ENCODE data around the gene HYI. TPM values are rescaled to one million over a fixed set of nuclear protein-coding genes. Genes with fewer than 3 reads are reported as not detected.

HYI gene
- total RNA-seq, 3 donors from 2014 or later = 66.6 to 79.3 (median 70.1) TPM

DNA sequence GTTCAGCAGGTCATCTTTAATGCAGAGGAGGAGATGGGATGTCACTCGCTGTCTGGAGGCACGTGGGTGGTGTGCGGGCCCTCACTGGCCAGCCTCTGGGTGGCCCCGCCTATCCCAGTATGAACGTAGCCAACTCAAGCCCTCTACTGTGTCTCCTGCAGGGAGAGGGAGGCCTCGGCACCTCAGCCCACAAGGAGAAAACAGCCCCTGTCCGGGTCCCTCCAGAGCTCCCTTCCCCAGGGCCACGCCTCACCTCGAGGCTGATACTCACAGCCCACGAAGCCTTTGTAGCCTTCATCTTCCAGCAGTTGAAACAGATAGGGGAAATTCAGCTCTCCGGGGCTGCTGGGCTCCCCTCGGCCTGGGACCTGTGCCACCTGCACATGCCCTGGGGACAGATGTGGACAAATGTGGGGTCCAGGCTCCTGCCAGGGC is 2.6 kb downstream of the HYI start:
- H3K27ac ChIP-seq = peak overlapping the region in 1 of 2 donors; percentile 96

GRCh38 chr1:43450251-43450941 is 3.3 kb downstream of the HYI start:
- Histone ChIP-seq H3K4me3 (no peak overlapping the region), H3K4me1 (no peaks in the 10 kb centered on the region), H3K27ac (no peak overlapping the region), H3K36me3 (peaks cover 13% of the 10 kb centered on the region), H3K27me3 (no peaks in the 10 kb centered on the region), H3K9me3 (no peaks in the 10 kb centered on the region)
- DNase-seq (ENCODE audit: low spot score in 2 of 2) = peak in 1 of 2 donors; percentile 18
- TF ChIP-seq POLR2AphosphoS5 (IDR thresholded peaks at IDR 0.05) (no peak), POLR2A (IDR thresholded peaks at IDR 0.05) (no peak)
- TF ChIP-seq, protein P1, sequence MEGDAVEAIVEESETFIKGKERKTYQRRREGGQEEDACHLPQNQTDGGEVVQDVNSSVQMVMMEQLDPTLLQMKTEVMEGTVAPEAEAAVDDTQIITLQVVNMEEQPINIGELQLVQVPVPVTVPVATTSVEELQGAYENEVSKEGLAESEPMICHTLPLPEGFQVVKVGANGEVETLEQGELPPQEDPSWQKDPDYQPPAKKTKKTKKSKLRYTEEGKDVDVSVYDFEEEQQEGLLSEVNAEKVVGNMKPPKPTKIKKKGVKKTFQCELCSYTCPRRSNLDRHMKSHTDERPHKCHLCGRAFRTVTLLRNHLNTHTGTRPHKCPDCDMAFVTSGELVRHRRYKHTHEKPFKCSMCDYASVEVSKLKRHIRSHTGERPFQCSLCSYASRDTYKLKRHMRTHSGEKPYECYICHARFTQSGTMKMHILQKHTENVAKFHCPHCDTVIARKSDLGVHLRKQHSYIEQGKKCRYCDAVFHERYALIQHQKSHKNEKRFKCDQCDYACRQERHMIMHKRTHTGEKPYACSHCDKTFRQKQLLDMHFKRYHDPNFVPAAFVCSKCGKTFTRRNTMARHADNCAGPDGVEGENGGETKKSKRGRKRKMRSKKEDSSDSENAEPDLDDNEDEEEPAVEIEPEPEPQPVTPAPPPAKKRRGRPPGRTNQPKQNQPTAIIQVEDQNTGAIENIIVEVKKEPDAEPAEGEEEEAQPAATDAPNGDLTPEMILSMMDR (IDR thresholded peaks at IDR 0.05) = no peak
- intact Hi-C loops (cut with DNase I; ENCODE audit: low total_unique reads) = no loop called here

More for the DNA sequence above, 2.6 kb downstream of the HYI start:
- no peak overlapping the region for H3K4me3 ChIP-seq
- no peaks in the 10 kb centered on the region for H3K27me3 ChIP-seq
- no peaks in the 10 kb centered on the region for H3K4me1 ChIP-seq
- DNase-seq (ENCODE audit: low spot score in 2 of 2) = peak in 1 of 2 donors; percentile 15
- peaks cover 11% of the 10 kb centered on the region for H3K36me3 ChIP-seq
- no peak for TF ChIP-seq POLR2AphosphoS5 (IDR thresholded peaks at IDR 0.05)
- TF ChIP-seq, protein P1 (IDR thresholded peaks at IDR 0.05) = no peak
- no peak for TF ChIP-seq POLR2A (IDR thresholded peaks at IDR 0.05)
- no peaks in the 10 kb centered on the region for H3K9me3 ChIP-seq
- intact Hi-C loops (cut with DNase I; ENCODE audit: low total_unique reads) = no loop called here

- Histone ChIP-seq H3K9me3 (no peaks in the 10 kb centered on the region), H3K36me3 (peaks cover 13% of the 10 kb centered on the region), H3K4me1 (no peaks in the 10 kb centered on the region), H3K4me3 (no peak overlapping the region), H3K27ac (no peak overlapping the region), H3K27me3 (no peaks in the 10 kb centered on the region)
- DNase-seq (ENCODE audit: low spot score in 2 of 2) = no peak
- intact Hi-C loops (cut with DNase I; ENCODE audit: low total_unique reads) = no loop called here
- TF ChIP-seq, protein P1 (IDR thresholded peaks at IDR 0.05) = no peak
- TF ChIP-seq POLR2AphosphoS5 (IDR thresholded peaks at IDR 0.05) = no peak
- TF ChIP-seq POLR2A (IDR thresholded peaks at IDR 0.05) = no peak
Measured at GRCh38 chr1:43449708-43450069, 4.0 kb downstream of the HYI start.

GRCh38 chr1:43448955-43449707 is 4.6 kb downstream of the HYI start:
- intact Hi-C loops (cut with DNase I; ENCODE audit: low total_unique reads) = no loop called here

More at GRCh38 chr1:43448955-43449707, 4.6 kb downstream of the HYI start:
- Histone ChIP-seq H3K36me3 (peaks cover 13% of the 10 kb centered on the region), H3K4me3 (no peak overlapping the region), H3K27ac (no peak overlapping the region), H3K27me3 (no peaks in the 10 kb centered on the region), H3K4me1 (no peaks in the 10 kb centered on the region), H3K9me3 (no peaks in the 10 kb centered on the region)
- DNase-seq (ENCODE audit: low spot score in 2 of 2) = peak in 1 of 2 donors; percentile 13
- TF ChIP-seq POLR2A (IDR thresholded peaks at IDR 0.05) = no peak
- TF ChIP-seq POLR2AphosphoS5 (IDR thresholded peaks at IDR 0.05) = no peak
- TF ChIP-seq, protein P1 (IDR thresholded peaks at IDR 0.05) = no peak
